Fibroblast of pulmonary artery (primary cell): Measurements from ENCODE around the gene TNFAIP3.

ENCODE experiments used
- DNase-seq: peaks from one replicate; pipeline ENCODE4 v3.0.0-alpha.2; 2010; ENCODE audit warnings: low read depth
- H3K4me3 ChIP-seq: replicated peaks from 2 replicates; pipeline ENCODE4 v1.5.1; 2011; ENCODE audit warnings: low read depth, mild to moderate bottlenecking, control low read depth, low read length, moderate library complexity
- CTCF ChIP-seq: IDR thresholded peaks from 2 replicates; pipeline ENCODE4 v1.5.1; 2011; ENCODE audit warnings: mild to moderate bottlenecking, control low read depth, low read length, inconsistent platforms; ENCODE audit errors: missing control alignments

TNFAIP3 gene

GRCh38 chr6:137879299-137879698, 12.2 kb downstream of the TNFAIP3 start:
- TF ChIP-seq CTCF: no peak
- no peak for DNase-seq
- no peak overlapping the region for H3K4me3 ChIP-seq

- no peak for TF ChIP-seq CTCF
- H3K4me3 ChIP-seq: no peak overlapping the region
- DNase-seq: no peak
These were observed 13.1 kb downstream of the TNFAIP3 start for GRCh38 chr6:137879885-137880745.

GRCh38 chr6:137880746-137881521, 13.9 kb downstream of the TNFAIP3 start:
- DNase-seq: no peak
- TF ChIP-seq CTCF: no peak
- H3K4me3 ChIP-seq: no peak overlapping the region

GRCh38 chr6:137881522-137881886, 14.4 kb downstream of the TNFAIP3 start:
- no peak for DNase-seq
- no peak overlapping the region for H3K4me3 ChIP-seq
- no peak for TF ChIP-seq CTCF

GRCh38 chr6:137882225-137882961, 15.3 kb downstream of the TNFAIP3 start:
- H3K4me3 ChIP-seq: no peak overlapping the region
- TF ChIP-seq CTCF: no peak

GRCh38 chr6:137883400-137884148, 16.5 kb downstream of the TNFAIP3 start:
- DNase-seq: peak; percentile 64
- H3K4me3 ChIP-seq: no peak overlapping the region
- no peak for TF ChIP-seq CTCF

More at GRCh38 chr6:137882225-137882961, 15.3 kb downstream of the TNFAIP3 start:
- no peak for DNase-seq
